ENCODE measurements around the gene PFKFB3.

PFKFB3 gene

GRCh38 chr10:6211341-6211670 lies 8.6 kb downstream of the PFKFB3 start:
- Histone ChIP-seq H3K27ac (peak overlapping the region; percentile 61), H3K27me3 (no peaks in the 10 kb centered on the region), H4K20me1 (peaks cover 86% of the 10 kb centered on the region), H3K9me3 (no peaks in the 10 kb centered on the region), H3K4me3 (no peak overlapping the region), H3K36me3 (peaks cover 52% of the 10 kb centered on the region), H3K4me1 (peaks cover 77% of the 10 kb centered on the region), H3K4me2 (peak overlapping the region; percentile 83), H3K9ac (peak overlapping the region; percentile 48; the same call in 1 of the 2 replicates)
- TF ChIP-seq Cebpa-rat (IDR thresholded peaks at IDR 0.05) = no peak

- Histone ChIP-seq H3K36me3 (peaks cover 59% of the 10 kb centered on the region), H3K9me3 (no peaks in the 10 kb centered on the region), H3K4me2 (peak overlapping the region; percentile 83), H3K4me3 (no peak overlapping the region), H3K27ac (peak overlapping the region; percentile 61), H4K20me1 (peaks cover 92% of the 10 kb centered on the region), H3K27me3 (no peaks in the 10 kb centered on the region), H3K9ac (peak overlapping the region; percentile 48; the same call in 1 of the 2 replicates), H3K4me1 (peaks cover 84% of the 10 kb centered on the region)
- no peak for TF ChIP-seq Cebpa-rat (IDR thresholded peaks at IDR 0.05)
Observed at GRCh38 chr10:6211671-6212635, 9.2 kb downstream of the PFKFB3 start.

GRCh38 chr10:6212806-6213205 lies 10.1 kb downstream of the PFKFB3 start:
- Histone ChIP-seq H3K36me3 (peaks cover 63% of the 10 kb centered on the region), H3K27ac (0 out of 2 replicates have a peak overlapping the region, but pooled peaks have one; percentile 18)

GRCh38 chr10:6213257-6213905 lies 10.6 kb downstream of the PFKFB3 start:
- Histone ChIP-seq H3K27ac (no peak overlapping the region), H3K27me3 (no peaks in the 10 kb centered on the region), H3K9ac (no peak overlapping the region), H4K20me1 (peaks cover 93% of the 10 kb centered on the region), H3K9me3 (no peaks in the 10 kb centered on the region), H3K4me3 (no peak overlapping the region), H3K36me3 (peaks cover 66% of the 10 kb centered on the region), H3K4me1 (peaks cover 86% of the 10 kb centered on the region), H3K4me2 (no peak overlapping the region)
- TF ChIP-seq Cebpa-rat (IDR thresholded peaks at IDR 0.05) = no peak

More at GRCh38 chr10:6212806-6213205, 10.1 kb downstream of the PFKFB3 start:
- Histone ChIP-seq H3K9ac (no peak overlapping the region), H3K4me3 (no peak overlapping the region), H3K27me3 (no peaks in the 10 kb centered on the region), H3K9me3 (no peaks in the 10 kb centered on the region), H3K4me1 (peaks cover 86% of the 10 kb centered on the region), H3K4me2 (peak overlapping the region; percentile 83; the same call in 1 of the 2 replicates), H4K20me1 (peaks cover 93% of the 10 kb centered on the region)
- TF ChIP-seq Cebpa-rat (IDR thresholded peaks at IDR 0.05) = no peak

- peaks cover 93% of the 10 kb centered on the region for H4K20me1 ChIP-seq
- H3K9me3 ChIP-seq = no peaks in the 10 kb centered on the region
Observed at GRCh38 chr10:6213908-6214307, 11.2 kb downstream of the PFKFB3 start.

GRCh38 chr10:6214612-6215011 lies 11.9 kb downstream of the PFKFB3 start:
- H3K9ac ChIP-seq = no peak overlapping the region
- peaks cover 93% of the 10 kb centered on the region for H4K20me1 ChIP-seq
- no peak overlapping the region; the same call in 1 of the 2 replicates for H3K4me2 ChIP-seq

More at GRCh38 chr10:6213908-6214307, 11.2 kb downstream of the PFKFB3 start:
- peaks cover 71% of the 10 kb centered on the region for H3K36me3 ChIP-seq
- no peaks in the 10 kb centered on the region for H3K27me3 ChIP-seq
- H3K9ac ChIP-seq = no peak overlapping the region
- TF ChIP-seq Cebpa-rat (IDR thresholded peaks at IDR 0.05) = no peak
- peaks cover 86% of the 10 kb centered on the region for H3K4me1 ChIP-seq
- no peak overlapping the region for H3K4me3 ChIP-seq
- no peak overlapping the region for H3K4me2 ChIP-seq
- H3K27ac ChIP-seq = no peak overlapping the region

GRCh38 chr10:6215241-6215640 lies 12.5 kb downstream of the PFKFB3 start:
- Histone ChIP-seq H3K4me2 (peak overlapping the region; percentile 72; the same call in 1 of the 2 replicates), H3K4me1 (peaks cover 87% of the 10 kb centered on the region), H3K4me3 (no peak overlapping the region), H3K36me3 (peaks cover 78% of the 10 kb centered on the region), H3K9me3 (no peaks in the 10 kb centered on the region), H3K27me3 (no peaks in the 10 kb centered on the region), H3K27ac (no peak overlapping the region), H3K9ac (no peak overlapping the region), H4K20me1 (peaks cover 96% of the 10 kb centered on the region)
- TF ChIP-seq Cebpa-rat (IDR thresholded peaks at IDR 0.05) = no peak

More at GRCh38 chr10:6214612-6215011, 11.9 kb downstream of the PFKFB3 start:
- H3K4me3 ChIP-seq = no peak overlapping the region
- H3K9me3 ChIP-seq = no peaks in the 10 kb centered on the region
- no peak overlapping the region for H3K27ac ChIP-seq
- H3K27me3 ChIP-seq = no peaks in the 10 kb centered on the region
- peaks cover 86% of the 10 kb centered on the region for H3K4me1 ChIP-seq
- TF ChIP-seq Cebpa-rat (IDR thresholded peaks at IDR 0.05) = no peak
- H3K36me3 ChIP-seq = peaks cover 73% of the 10 kb centered on the region

- H3K27ac ChIP-seq = peak overlapping the region; percentile 22
- no peak for TF ChIP-seq Cebpa-rat (IDR thresholded peaks at IDR 0.05)
- no peak overlapping the region for H3K9ac ChIP-seq
- no peaks in the 10 kb centered on the region for H3K27me3 ChIP-seq
- H3K9me3 ChIP-seq = no peaks in the 10 kb centered on the region
- peaks cover 78% of the 10 kb centered on the region for H3K36me3 ChIP-seq
- H4K20me1 ChIP-seq = peaks cover 100% of the 10 kb centered on the region
- peaks cover 91% of the 10 kb centered on the region for H3K4me1 ChIP-seq
- H3K4me3 ChIP-seq = no peak overlapping the region
- H3K4me2 ChIP-seq = peak overlapping the region; percentile 72
Observed at GRCh38 chr10:6215683-6216484, 13.2 kb downstream of the PFKFB3 start.

- peaks cover 91% of the 10 kb centered on the region for H3K4me1 ChIP-seq
- H3K27ac ChIP-seq = no peak overlapping the region
- H3K36me3 ChIP-seq = peaks cover 83% of the 10 kb centered on the region
- H3K4me2 ChIP-seq = peak overlapping the region; percentile 72
- peaks cover 100% of the 10 kb centered on the region for H4K20me1 ChIP-seq
- H3K9ac ChIP-seq = no peak overlapping the region
- no peak for TF ChIP-seq Cebpa-rat (IDR thresholded peaks at IDR 0.05)
- no peaks in the 10 kb centered on the region for H3K27me3 ChIP-seq
- no peaks in the 10 kb centered on the region for H3K9me3 ChIP-seq
- no peak overlapping the region for H3K4me3 ChIP-seq
Observed at GRCh38 chr10:6216916-6217315, 14.2 kb downstream of the PFKFB3 start.

Measured in BLaER1 (cell line).